Thyroid gland (tissue), 4 donors: Measurements from ENCODE around the gene CLINT1. TPM values are rescaled to one million over a fixed set of nuclear protein-coding genes. Genes with fewer than 3 reads are reported as not detected.

ENCODE experiments used
- DNase-seq, 2 donors: peaks; one replicate each; pipeline ENCODE4 v3.0.0-alpha.2; 2019
- H3K27ac ChIP-seq, 3 donors: fragments of 200-600 bp; sonication (generic); 1 replicate in 2 of 3; 2 replicates in 1 of 3; pipeline ENCODE4 v1.5.1; 2016 to 2019; ENCODE audit warnings: mild to moderate bottlenecking in 1 of 3, moderate library complexity in 1 of 3
- H3K27me3 ChIP-seq: fragments of 200-600 bp; sonication (generic); one replicate; pipeline ENCODE4 v1.5.1; 2019
- H3K36me3 ChIP-seq, 2 donors: fragments of 200-600 bp; sonication (generic); one replicate each; pipeline ENCODE4 v1.5.1; 2016 to 2019
- H3K4me1 ChIP-seq, 2 donors: fragments of 200-600 bp; sonication (generic); one replicate each; pipeline ENCODE4 v1.5.1; 2017 to 2019
- H3K4me3 ChIP-seq, 3 donors: fragments of 200-600 bp; sonication (generic); replicated peaks in 1 of 3; 1 replicate in 2 of 3; 2 replicates in 1 of 3; pipeline ENCODE4 v1.5.1; 2016; ENCODE audit warnings: mild to moderate bottlenecking in 1 of 3
- H3K9me3 ChIP-seq: fragments of 200-600 bp; sonication (generic); one replicate; pipeline ENCODE4 v1.5.1; 2017
- CTCF ChIP-seq, 6 experiments: fragments of 200-600 bp in 3 of 6; fragments of 450-650 bp in 3 of 6; sonication (generic) in 3 of 6; IDR thresholded peaks; one replicate each; pipeline ENCODE4 v1.5.1; 2016 to 2019; ENCODE audit warnings: antibody characterized with exemption in 6 of 6, mild to moderate bottlenecking in 2 of 6, inconsistent platforms in 1 of 6, moderate library complexity in 1 of 6
- POLR2A ChIP-seq, 2 donors: fragments of 450-650 bp; IDR thresholded peaks; one replicate each; pipeline ENCODE4 v1.6.1; 2017; ENCODE audit warnings: antibody characterized with exemption in 2 of 2, mild to moderate bottlenecking in 2 of 2, moderate library complexity in 1 of 2
- WGBS, 2 donors: methylation state at CpG; one replicate each; pipeline ENCODE4 v1.1.5; 2017; 5-methylcytosine and 5-hydroxymethylcytosine counted together
- intact Hi-C: fragments of 100-400 bp; cut with DNase I; formaldehyde crosslinking; loops from one replicate; pipeline ENCODE4 v1.15.1; 2023
- total RNA-seq, 4 donors: library from RNA; depleted of rRNA; stranded (reverse); fragments of >200 nt; gene quantifications; one replicate each; pipeline ENCODE4 v1.2.3, GENCODE V29; 2016

The CLINT1 gene
- total RNA-seq, 4 donors from 2014 or later = 126 to 198 (median 159) TPM

GRCh38 chr5:157764531-157764930, 94.4 kb downstream of the CLINT1 start:
- DNase-seq = no peak
- H3K4me3 ChIP-seq = no peak overlapping the region
- H3K4me1 ChIP-seq = no peaks in the 10 kb centered on the region
- H3K9me3 ChIP-seq = no peaks in the 10 kb centered on the region
- intact Hi-C loops = no loop called here
- H3K27ac ChIP-seq = no peak overlapping the region
- no peaks in the 10 kb centered on the region for H3K36me3 ChIP-seq
- H3K27me3 ChIP-seq = no peaks in the 10 kb centered on the region
- TF ChIP-seq CTCF (IDR thresholded peaks at IDR 0.05) (no peak), POLR2A (IDR thresholded peaks at IDR 0.05) (no peak)
- WGBS, 2 donors = 91% methylated on average over 6 of the region's 6 CpGs

GRCh38 chr5:157761690-157762621, 97.0 kb downstream of the CLINT1 start:
- H3K27ac ChIP-seq = no peak overlapping the region
- H3K4me1 ChIP-seq = no peaks in the 10 kb centered on the region
- H3K4me3 ChIP-seq = no peak overlapping the region
- intact Hi-C loops = no loop called here
- TF ChIP-seq CTCF (IDR thresholded peaks at IDR 0.05) = peak; percentile 55 to 85 (median 62)
- no peak for TF ChIP-seq POLR2A (IDR thresholded peaks at IDR 0.05)
- WGBS, 2 donors = 30 to 32% methylated on average over 10 of the region's 10 CpGs
- peak in 1 of 2 donors; percentile 6 for DNase-seq
- no peaks in the 10 kb centered on the region for H3K36me3 ChIP-seq
- no peaks in the 10 kb centered on the region for H3K9me3 ChIP-seq
- H3K27me3 ChIP-seq = no peaks in the 10 kb centered on the region

- H3K36me3 ChIP-seq = peaks cover 13 to 16% of the 10 kb centered on the region in 2 donors
- H3K9me3 ChIP-seq = no peaks in the 10 kb centered on the region
- TF ChIP-seq POLR2A (IDR thresholded peaks at IDR 0.05) = no peak
- TF ChIP-seq CTCF (IDR thresholded peaks at IDR 0.05) = no peak
- no peaks in the 10 kb centered on the region for H3K27me3 ChIP-seq
- WGBS, 2 donors = 79 to 81% methylated on average over 1 of the region's 1 CpG
- H3K27ac ChIP-seq = no peak overlapping the region
- no peak for DNase-seq
- H3K4me1 ChIP-seq = no peaks in the 10 kb centered on the region
- no peak overlapping the region for H3K4me3 ChIP-seq
- intact Hi-C loops = no loop called here
Observed at GRCh38 chr5:157758706-157759105, 100.2 kb downstream of the CLINT1 start.

- H3K36me3 ChIP-seq = peaks cover 13 to 17% of the 10 kb centered on the region in 2 donors
- H3K4me3 ChIP-seq = no peak overlapping the region
- TF ChIP-seq CTCF (IDR thresholded peaks at IDR 0.05) (no peak), POLR2A (IDR thresholded peaks at IDR 0.05) (no peak)
- no peaks in the 10 kb centered on the region for H3K27me3 ChIP-seq
- intact Hi-C loops = no loop called here
- 96 to 97% methylated on average over 3 of the region's 3 CpGs for WGBS, 2 donors
- H3K9me3 ChIP-seq = no peaks in the 10 kb centered on the region
- H3K4me1 ChIP-seq = no peaks in the 10 kb centered on the region
- no peak for DNase-seq
- H3K27ac ChIP-seq = no peak overlapping the region
Observed at GRCh38 chr5:157756122-157756521, 102.8 kb downstream of the CLINT1 start.

GRCh38 chr5:157750320-157750719, 108.6 kb downstream of the CLINT1 start:
- no peaks in the 10 kb centered on the region for H3K9me3 ChIP-seq
- intact Hi-C loops = no loop called here
- H3K4me1 ChIP-seq = peaks cover 0 to under 1% of the 10 kb centered on the region in 2 donors
- H3K36me3 ChIP-seq = peaks cover 8 to 11% of the 10 kb centered on the region in 2 donors
- no peaks in the 10 kb centered on the region for H3K27me3 ChIP-seq
- no peak for DNase-seq
- 82 to 93% methylated on average over 1 of the region's 1 CpG for WGBS, 2 donors
- no peak overlapping the region for H3K4me3 ChIP-seq
- TF ChIP-seq POLR2A (IDR thresholded peaks at IDR 0.05) (no peak), CTCF (IDR thresholded peaks at IDR 0.05) (no peak)
- H3K27ac ChIP-seq = no peak overlapping the region
